HL-60 (cell line): Measurements from ENCODE around the gene LPAR2.

Experiments
- DNase-seq, 2 experiments: peaks; one replicate each; pipeline ENCODE4 v3.0.0-alpha.2; 2010 to 2020; ENCODE audit warnings: low read depth in 1 of 2, low spot score in 1 of 2
- H3K27ac ChIP-seq: fragments of 250-450 bp; sonication (Bioruptor Pico); replicated peaks from 2 replicates; pipeline ENCODE4 v1.5.1; 2020; ENCODE audit warnings: mild to moderate bottlenecking, moderate library complexity
- H3K27me3 ChIP-seq: fragments of 250-450 bp; sonication (Bioruptor Pico); 2 replicates; pipeline ENCODE4 v1.5.1; 2021; ENCODE audit warnings: mild to moderate bottlenecking, moderate library complexity; ENCODE audit not compliant: insufficient read depth, poor library complexity, severe bottlenecking
- H3K4me3 ChIP-seq: replicated peaks from 2 replicates; pipeline ENCODE4 v1.5.1; 2011; ENCODE audit warnings: mild to moderate bottlenecking, control low read depth, low read length; ENCODE audit not compliant: insufficient read depth
- GABPA ChIP-seq: IDR thresholded peaks from 2 replicates; pipeline ENCODE4 v1.6.1; 2012; ENCODE audit warnings: low read depth
- POLR2AphosphoS5 ChIP-seq: IDR thresholded peaks from 2 replicates; pipeline ENCODE4 v1.6.1; 2012; ENCODE audit warnings: low read depth
- SPI1 ChIP-seq: IDR thresholded peaks from 2 replicates; pipeline ENCODE4 v1.6.1; 2012; ENCODE audit warnings: low read depth, mild to moderate bottlenecking, borderline replicate concordance
- TF ChIP-seq, protein P1 (sequence below): IDR thresholded peaks from one replicate; pipeline ENCODE4 v1.5.1; 2011; ENCODE audit warnings: low read length, control low read depth, inconsistent platforms; ENCODE audit not compliant: insufficient read depth
- TF ChIP-seq, protein P2 (sequence below): IDR thresholded peaks from 2 replicates; pipeline ENCODE4 v1.6.1; 2012; ENCODE audit warnings: low read depth; ENCODE audit not compliant: insufficient replicate concordance

Gene LPAR2

DNA sequence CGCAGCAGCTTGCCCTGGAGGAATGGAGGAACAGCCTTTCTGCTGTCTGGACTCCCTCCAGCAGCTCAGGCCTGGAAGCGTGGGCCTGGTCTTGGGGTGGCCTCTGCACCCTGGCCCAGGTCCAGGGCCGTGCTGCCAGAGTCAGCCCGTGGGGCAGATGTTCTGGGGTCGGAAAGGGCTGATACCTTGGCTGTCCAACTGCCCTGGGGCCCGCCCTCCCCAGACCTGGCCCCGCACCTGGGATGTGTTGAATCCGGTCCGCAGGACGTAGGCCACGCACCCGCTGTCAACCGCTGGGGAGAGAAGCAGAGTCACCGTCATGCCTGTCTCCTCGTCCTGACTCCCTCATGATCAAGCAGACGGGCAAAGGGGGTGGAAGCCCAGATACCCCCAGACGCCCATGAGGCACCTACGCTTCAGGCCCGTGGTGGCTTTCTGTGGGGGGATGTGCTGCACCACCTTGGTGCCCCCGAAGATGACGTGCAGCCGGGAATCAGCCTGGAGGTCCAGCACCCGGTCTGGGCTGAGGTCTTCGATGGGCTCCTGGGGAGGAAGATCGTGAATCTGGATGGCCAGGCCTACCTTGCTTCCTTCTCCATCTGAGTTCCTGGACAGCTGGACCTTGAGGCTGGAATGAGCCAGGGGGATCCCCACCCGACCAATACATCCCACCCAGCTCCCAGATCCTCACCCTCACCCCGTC is 27.8 kb upstream of the LPAR2 start:
- TF ChIP-seq, protein P1, sequence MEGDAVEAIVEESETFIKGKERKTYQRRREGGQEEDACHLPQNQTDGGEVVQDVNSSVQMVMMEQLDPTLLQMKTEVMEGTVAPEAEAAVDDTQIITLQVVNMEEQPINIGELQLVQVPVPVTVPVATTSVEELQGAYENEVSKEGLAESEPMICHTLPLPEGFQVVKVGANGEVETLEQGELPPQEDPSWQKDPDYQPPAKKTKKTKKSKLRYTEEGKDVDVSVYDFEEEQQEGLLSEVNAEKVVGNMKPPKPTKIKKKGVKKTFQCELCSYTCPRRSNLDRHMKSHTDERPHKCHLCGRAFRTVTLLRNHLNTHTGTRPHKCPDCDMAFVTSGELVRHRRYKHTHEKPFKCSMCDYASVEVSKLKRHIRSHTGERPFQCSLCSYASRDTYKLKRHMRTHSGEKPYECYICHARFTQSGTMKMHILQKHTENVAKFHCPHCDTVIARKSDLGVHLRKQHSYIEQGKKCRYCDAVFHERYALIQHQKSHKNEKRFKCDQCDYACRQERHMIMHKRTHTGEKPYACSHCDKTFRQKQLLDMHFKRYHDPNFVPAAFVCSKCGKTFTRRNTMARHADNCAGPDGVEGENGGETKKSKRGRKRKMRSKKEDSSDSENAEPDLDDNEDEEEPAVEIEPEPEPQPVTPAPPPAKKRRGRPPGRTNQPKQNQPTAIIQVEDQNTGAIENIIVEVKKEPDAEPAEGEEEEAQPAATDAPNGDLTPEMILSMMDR, result no peak
- TF ChIP-seq POLR2AphosphoS5 (no peak), GABPA (no peak), SPI1 (no peak)
- TF ChIP-seq, protein P2, sequence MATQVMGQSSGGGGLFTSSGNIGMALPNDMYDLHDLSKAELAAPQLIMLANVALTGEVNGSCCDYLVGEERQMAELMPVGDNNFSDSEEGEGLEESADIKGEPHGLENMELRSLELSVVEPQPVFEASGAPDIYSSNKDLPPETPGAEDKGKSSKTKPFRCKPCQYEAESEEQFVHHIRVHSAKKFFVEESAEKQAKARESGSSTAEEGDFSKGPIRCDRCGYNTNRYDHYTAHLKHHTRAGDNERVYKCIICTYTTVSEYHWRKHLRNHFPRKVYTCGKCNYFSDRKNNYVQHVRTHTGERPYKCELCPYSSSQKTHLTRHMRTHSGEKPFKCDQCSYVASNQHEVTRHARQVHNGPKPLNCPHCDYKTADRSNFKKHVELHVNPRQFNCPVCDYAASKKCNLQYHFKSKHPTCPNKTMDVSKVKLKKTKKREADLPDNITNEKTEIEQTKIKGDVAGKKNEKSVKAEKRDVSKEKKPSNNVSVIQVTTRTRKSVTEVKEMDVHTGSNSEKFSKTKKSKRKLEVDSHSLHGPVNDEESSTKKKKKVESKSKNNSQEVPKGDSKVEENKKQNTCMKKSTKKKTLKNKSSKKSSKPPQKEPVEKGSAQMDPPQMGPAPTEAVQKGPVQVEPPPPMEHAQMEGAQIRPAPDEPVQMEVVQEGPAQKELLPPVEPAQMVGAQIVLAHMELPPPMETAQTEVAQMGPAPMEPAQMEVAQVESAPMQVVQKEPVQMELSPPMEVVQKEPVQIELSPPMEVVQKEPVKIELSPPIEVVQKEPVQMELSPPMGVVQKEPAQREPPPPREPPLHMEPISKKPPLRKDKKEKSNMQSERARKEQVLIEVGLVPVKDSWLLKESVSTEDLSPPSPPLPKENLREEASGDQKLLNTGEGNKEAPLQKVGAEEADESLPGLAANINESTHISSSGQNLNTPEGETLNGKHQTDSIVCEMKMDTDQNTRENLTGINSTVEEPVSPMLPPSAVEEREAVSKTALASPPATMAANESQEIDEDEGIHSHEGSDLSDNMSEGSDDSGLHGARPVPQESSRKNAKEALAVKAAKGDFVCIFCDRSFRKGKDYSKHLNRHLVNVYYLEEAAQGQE, result no peak
- Histone ChIP-seq H3K4me3 (no peak overlapping the region), H3K27me3 (no peaks in the 10 kb centered on the region), H3K27ac (no peak overlapping the region)
- DNase-seq, result no peak

DNA sequence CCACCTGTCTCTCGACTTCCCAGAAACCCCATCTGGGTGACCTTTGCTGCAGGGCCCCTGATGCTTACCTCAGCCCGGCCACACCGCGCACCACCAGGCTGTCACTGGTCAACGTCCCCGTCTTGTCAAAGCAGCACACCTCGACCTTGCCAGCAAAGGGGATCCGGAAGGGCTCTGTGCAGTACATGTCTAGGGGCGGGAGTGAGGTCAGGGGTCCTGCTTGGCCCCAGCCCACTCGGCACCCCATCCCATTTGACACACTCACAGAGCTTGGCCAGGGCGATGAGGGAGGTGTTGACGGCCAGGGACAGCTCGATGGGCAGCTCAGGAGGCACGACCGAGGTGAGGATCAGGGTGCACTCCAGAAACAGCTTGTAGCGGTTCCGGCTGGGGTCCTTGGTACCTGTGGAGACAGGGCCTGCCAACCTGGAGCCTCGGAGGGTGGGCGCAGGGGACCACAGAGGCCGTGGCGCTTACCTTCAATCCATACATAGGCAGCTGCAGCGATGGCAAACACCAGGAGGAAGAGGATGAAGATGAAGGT is 27.1 kb upstream of the LPAR2 start:
- DNase-seq, result no peak
- TF ChIP-seq SPI1 (no peak), POLR2AphosphoS5 (peak; percentile 19; the same call in 1 of the 2 replicates)
- TF ChIP-seq, protein P2, result no peak
- TF ChIP-seq, protein P1, result no peak
- Histone ChIP-seq H3K4me3 (no peak overlapping the region), H3K27ac (no peak overlapping the region), H3K27me3 (no peaks in the 10 kb centered on the region)

GRCh38 chr19:19654441-19654840 is 26.4 kb upstream of the LPAR2 start:
- TF ChIP-seq POLR2AphosphoS5 (no peak), GABPA (no peak), SPI1 (no peak)
- TF ChIP-seq, protein P2, result no peak
- TF ChIP-seq, protein P1, result no peak
- no peak overlapping the region for H3K27ac ChIP-seq
- H3K4me3 ChIP-seq, result no peak overlapping the region
- no peaks in the 10 kb centered on the region for H3K27me3 ChIP-seq
- DNase-seq, result no peak
